ENCODE measurements around the gene FBXW8.

The FBXW8 gene

GRCh38 chr12:117061555-117062079, 150.9 kb downstream of the FBXW8 start:
- TF ChIP-seq CTCF (IDR thresholded peaks at IDR 0.05): no peak

- TF ChIP-seq CTCF (IDR thresholded peaks at IDR 0.05): no peak
These were observed 152.6 kb downstream of the FBXW8 start for GRCh38 chr12:117063162-117063911.

- TF ChIP-seq CTCF (IDR thresholded peaks at IDR 0.05): no peak
These were observed 153.3 kb downstream of the FBXW8 start for GRCh38 chr12:117064049-117064448.

GRCh38 chr12:117064596-117064995, 153.8 kb downstream of the FBXW8 start:
- TF ChIP-seq CTCF (IDR thresholded peaks at IDR 0.05): no peak

- no peak for TF ChIP-seq CTCF (IDR thresholded peaks at IDR 0.05)
These were observed 156.3 kb downstream of the FBXW8 start for GRCh38 chr12:117067016-117067415.

GRCh38 chr12:117067638-117068037, 156.9 kb downstream of the FBXW8 start:
- TF ChIP-seq CTCF (IDR thresholded peaks at IDR 0.05): no peak

GRCh38 chr12:117068492-117068891, 157.7 kb downstream of the FBXW8 start:
- no peak for TF ChIP-seq CTCF (IDR thresholded peaks at IDR 0.05)

Measured in LNCAP (cell line).